Measurements from ENCODE around the gene PGAP6.
"Not testable (repeated sequence)": the region's sequence is repeated elsewhere in the genome, so short reads cannot be mapped to it uniquely, and the experiment has no call there.

The PGAP6 gene

DNA sequence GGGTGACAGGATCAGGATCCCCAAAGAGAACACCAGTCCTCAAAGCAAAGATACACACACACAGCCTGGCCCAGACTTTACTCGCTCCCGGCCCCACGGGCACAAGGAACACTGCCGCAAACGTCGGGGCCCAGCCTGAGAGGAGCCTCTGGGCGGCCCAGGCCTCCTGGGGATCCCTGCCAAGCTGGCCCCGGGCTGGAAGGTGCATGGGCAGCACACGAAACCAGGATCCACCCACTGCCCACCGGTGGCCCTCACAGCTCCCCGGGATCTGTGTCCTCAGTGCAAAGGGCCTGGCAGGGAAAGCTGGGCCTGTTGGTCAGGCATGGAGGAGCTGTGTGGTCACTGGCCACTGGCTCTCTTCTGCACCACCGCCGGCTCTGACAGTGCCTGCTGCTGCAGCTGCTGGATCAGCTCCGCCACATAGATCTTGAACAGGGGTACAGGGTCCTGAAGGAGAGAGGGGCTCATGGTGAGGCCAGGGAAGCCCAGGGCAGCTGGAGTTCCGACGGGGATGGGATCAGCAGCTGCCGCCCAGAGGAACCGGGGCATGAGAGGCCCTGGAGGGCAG lies 14.4 kb downstream of the PGAP6 start:
- no peak for DNase-seq (ENCODE audit: low read depth in 2 of 2)

DNA sequence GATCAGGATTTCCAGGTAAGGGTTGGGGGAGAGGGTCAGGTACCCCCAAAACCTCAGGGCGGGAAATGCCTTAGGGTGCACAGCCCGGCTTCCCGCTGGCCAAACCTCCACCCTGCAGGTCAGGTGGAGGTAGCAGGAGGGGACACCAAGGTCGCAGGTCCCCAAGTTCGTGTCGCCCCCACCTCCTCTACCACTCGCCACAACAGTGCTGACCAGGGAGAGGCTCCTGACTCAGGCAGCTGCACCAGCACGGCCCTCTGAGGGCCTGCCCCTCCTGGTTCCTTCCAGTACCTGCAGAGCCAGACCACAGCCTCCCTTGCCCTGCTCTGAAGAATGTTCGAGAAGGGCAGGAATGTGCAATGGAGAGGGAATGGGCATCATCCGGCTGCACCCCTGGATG lies 15.3 kb downstream of the PGAP6 start:
- no peak for DNase-seq (ENCODE audit: low read depth in 2 of 2)

DNA sequence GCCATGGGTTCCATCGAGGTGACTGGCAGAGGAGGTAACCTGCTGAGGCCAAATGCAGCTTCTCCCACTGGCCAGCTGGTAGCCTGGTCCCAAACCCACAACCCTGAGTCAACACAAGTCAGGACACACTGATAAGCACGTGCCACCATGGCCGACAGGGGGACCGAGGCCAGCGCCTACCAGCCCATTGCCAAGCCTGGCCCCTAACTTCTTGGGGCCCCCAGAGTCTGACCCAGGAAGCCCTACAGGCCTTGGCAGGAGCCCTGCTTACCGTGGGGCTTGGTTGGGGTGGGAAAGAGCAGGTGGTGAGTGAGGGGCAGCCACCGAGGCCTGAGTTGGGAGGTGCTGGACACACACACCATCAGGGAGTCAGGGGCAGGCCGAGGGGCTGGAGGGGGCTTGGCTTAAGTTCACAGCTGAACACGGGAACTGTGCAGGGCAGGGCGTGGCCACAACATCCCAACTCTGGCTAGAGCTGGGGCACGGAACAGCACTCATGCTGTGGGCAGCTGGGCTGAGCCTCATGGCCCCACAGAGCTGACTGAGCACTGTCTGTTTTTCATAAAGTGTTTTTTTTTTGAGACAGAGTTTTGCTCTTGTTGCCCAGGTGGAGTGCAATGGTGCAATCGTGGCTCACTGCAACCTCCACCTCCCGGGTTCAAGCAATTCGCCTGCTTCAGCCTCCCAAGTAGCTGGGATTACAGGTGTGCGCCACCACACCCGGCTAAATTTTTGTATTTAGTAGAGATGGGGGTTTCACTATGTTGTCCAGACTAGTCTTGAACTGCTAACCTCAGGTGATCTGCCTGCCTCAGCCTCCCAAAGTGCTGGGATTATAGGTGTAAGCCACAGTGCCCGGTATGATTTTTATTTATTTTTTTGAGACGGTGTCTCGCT lies 16.9 kb downstream of the PGAP6 start:
- no peak for DNase-seq (ENCODE audit: low read depth in 2 of 2)

DNA sequence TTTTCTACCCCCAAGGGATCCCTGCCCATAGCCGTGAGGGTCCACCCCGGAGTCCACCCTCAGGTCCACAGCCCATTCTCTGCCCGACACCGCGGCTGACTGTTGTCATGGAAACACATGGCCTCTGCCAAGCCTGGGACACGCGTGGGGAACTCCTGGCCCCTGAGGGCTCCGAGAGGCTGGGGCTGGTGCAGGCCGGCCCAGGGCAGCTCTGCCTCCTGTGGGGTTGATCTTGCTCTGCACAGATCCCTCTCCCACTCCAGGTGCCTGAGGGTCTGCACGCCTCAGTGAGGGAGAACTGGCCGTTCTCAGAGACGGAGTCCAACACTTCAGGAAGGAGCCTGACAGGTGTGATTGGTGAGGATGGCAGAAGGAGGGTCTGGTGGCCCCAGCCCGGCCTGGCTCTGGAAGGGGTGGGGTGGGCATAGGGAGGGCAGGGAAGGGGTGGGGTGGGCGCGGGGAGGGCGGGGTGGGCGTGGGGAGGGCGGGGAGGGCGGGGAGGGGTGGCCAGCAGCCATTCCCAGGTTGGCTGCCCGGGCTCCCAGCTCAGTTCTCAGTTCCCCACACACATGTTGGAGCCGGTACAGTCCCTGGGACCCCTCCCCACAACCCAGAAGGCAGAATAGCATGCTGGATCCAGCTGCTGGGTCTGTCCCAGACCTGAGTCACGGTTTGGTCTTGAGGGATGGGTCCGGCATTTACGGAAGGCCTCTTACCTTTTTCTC lies 17.9 kb downstream of the PGAP6 start:
- no peak for DNase-seq (ENCODE audit: low read depth in 2 of 2)

DNA sequence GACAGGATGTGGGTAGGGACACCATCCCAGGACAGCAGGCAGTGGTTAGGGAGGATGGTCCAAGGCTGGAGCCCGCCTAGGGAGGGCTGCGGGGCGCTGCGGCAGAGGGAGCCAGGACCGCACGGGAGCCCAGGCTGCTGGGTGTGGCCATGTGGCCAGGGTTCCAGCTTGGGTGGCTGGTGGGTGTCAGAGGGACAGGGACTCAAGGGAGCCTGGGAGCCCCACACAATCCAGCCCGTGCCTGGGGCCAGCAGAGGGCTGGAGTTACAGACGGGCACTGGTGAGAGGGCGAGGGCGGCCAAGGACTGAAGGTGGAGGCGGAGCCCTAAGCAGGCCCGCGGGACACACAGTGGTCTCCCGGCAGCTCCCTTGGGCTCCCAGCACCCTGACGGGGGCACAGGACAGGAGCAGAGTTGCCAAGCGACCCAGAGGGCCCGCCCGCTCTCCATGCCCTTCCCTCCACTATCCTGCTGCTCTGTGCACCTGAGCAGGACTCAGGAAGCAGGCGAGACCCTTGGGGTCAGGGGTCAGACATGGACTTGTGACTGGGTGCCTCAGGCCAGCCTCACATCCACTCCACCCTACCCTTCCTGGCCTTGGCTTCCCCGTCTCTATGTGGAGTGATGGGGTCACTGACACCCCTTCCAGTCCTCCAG lies 18.5 kb downstream of the PGAP6 start:
- DNase-seq (ENCODE audit: low read depth in 2 of 2), result no peak

GRCh38 chr16:362702-362999 lies 19.1 kb downstream of the PGAP6 start:
- not testable (repeated sequence) for DNase-seq (ENCODE audit: low read depth in 2 of 2)

- DNase-seq (ENCODE audit: low read depth in 2 of 2), result peak; percentile 48 to 54
Measured at GRCh38 chr16:361872-362701, 19.7 kb downstream of the PGAP6 start.

DNA sequence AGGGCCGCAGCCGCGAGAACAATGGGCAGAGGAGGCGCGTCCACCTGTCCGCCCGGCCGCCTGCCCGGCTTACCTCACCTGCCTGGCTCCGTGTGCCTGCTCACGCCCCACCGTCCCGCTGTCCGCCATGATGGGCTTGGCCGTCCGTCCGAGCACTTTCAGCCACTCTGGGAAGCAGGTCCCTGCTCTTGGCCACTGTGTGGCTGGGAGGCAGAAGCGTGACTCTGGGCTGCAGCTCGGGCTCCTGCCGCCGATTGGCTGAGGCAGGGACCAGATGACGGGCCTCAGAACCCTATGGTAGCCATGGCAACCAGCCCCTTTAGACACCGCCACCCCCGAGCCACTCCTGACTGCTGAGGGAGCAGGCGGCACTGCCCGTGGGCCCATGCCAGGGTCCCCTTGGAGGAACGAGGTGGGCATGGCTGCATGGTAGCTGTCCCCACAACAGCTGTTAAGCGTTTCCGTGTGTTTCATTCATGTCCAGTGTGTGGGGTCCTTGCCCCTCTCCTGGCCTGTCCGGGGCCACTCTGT lies 20.4 kb downstream of the PGAP6 start:
- no peak for DNase-seq (ENCODE audit: low read depth in 2 of 2)

- no peak for DNase-seq (ENCODE audit: low read depth in 2 of 2)
Measured at GRCh38 chr16:360698-361336, 21.0 kb downstream of the PGAP6 start.

DNA sequence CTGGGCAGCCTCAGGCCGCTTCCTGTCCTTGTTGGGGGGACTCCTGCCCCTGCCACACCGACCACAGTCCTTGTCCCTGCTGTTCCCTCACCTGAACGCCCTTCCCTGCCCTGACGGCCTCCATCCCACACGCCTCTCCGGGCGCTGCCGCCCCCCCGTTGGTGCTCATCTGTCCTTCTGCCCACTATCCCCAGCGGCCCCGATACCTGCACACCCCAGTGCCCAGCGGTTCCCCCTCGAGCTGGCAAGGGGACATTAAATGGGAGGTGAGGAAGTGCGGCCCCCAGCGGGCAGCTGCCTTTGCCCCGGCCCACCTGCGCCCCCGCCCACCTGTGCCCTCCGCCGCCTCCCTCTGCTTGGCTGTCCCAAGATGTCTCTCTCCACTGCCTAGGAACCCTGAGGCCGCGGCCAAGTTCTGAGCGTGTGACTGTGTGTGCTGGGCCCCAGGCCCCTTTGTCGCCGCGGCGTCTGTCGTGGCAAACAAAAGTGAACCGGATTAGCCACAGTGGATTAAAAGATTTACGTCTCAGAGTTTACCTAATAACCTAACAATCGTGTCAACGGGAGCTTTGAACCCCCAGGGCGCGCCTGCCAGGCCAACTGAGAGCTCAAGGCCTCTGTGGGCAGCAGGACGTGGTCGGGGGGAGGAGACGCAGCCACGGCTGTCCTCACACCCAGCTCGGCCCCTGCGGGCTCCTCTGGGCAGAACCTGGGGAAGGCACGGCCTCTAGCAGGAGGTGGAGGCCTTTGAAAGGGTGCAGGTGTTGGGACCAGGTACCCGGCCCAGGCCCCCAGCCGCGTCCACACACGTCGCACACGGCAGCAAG lies 21.7 kb downstream of the PGAP6 start:
- no peak for DNase-seq (ENCODE audit: low read depth in 2 of 2)

- no peak for DNase-seq (ENCODE audit: low read depth in 2 of 2)
Measured at GRCh38 chr16:359067-359763, 22.6 kb downstream of the PGAP6 start.

DNA sequence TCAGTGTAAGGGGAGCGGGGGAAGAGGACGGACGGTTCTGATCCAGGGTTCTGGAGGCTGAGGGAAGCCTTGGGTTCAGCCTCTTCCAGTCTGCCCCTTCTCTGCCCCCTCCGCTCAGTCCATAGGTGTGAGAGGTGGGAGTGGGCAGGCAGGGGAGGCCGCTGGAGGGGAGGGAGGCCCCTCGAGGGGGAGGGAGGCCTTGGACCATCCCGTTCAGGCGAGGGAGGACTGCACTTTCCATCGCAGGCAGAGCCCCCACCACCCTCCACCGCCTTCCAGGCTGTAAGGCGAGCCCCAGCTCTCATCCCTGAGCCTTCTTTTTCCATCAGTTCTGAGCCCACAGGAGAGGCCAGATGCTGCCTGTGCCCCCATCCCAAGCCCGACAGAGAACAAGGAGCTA lies 25.0 kb downstream of the PGAP6 start:
- DNase-seq (ENCODE audit: low read depth in 2 of 2), result no peak

- DNase-seq (ENCODE audit: low read depth in 2 of 2), result no peak
Measured at GRCh38 chr16:354971-355461, 26.8 kb downstream of the PGAP6 start.

DNA sequence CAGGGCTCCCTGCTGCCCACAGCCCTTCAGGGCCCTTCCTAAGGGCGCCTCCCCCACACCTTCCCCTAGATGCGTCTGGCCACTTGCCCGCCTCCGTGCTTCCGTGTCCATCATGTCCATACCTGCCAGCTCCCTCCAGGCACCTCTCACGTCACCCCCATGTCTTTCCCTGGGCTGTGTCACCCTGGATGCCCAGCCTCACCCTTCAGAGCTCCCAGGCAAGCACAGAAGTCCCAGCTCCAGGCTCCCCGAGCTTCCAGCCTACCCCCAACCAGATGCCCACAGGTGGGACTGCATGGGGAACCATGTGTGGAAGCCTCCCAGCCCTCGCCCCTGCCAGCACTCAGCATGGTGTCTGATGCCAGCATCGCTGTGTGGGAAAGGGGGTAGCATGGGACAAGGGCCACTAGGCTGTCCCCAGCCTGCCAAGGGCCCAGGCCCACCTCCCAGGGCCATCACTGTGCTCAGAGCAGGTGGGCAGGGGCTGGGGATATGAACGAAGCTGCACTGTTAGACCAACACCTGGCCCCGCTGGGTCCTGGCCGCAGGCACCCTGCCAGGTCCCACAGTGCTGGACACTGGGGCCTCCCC lies 27.4 kb downstream of the PGAP6 start:
- no peak for DNase-seq (ENCODE audit: low read depth in 2 of 2)

DNA sequence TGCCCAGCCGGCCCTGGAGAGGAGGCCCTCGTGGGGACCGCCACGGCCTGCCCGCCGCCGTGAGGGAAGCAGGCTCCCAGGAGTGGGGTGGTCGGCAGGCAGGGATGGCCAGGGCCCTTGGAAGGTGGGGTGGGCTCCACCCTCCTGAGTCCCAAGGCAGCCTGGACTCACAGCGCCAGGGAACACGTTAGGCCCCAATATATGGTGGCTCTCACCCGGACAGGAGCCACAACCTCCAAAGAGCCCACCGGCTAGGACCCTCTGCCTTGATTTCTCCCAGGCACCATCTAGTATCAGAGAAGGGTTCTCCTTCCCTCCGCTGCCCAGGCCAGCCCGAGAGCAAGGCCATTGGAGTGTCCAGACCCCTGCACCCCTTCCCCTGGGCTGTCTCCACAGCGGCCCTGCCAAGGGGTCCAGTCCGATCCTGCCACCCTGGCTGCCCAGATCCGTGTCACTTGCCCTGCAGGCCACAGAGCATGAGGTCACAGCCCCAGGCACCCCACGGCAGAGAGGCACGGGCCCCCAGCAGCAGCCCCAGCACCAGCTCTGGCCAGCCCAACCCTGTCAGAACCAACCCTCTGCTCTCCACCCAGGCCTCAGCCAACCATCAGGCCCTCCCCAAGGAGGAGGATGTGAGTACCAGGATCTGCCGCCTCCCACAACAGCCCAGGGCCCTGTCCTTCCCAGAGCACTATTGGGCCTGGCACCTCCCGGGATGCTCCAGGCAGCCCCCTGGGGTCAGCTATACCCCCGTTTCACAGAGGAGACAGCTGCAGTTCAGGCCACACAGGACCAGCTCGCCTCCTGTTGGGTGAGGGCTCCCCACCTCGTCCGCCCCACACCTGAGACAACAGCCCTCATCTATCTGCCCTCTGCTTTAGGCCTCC lies 28.1 kb downstream of the PGAP6 start:
- no peak for DNase-seq (ENCODE audit: low read depth in 2 of 2)

- peak; percentile 100 for DNase-seq (ENCODE audit: low read depth in 2 of 2)
Measured at GRCh38 chr16:352547-353403, 29.0 kb downstream of the PGAP6 start, which contains the start of gene AXIN1. AXIN1 (minus strand) TSS chr16:352723; CDS start chr16:347025, 5,698 bp downstream.

Data from activated CD8-positive, alpha-beta memory T cell treated with anti-CD3 and anti-CD28 coated beads for 4 hours (primary cell).